IPS DF 4.7 (cell line): ENCODE measurements around the gene XXYLT1.
"Not testable (repeated sequence)": the region's sequence is repeated elsewhere in the genome, so short reads cannot be mapped to it uniquely, and the experiment has no call there.

Experiments used
- DNase-seq: peaks from one replicate; pipeline ENCODE4 v3.0.0-alpha.2; 2013; ENCODE audit warnings: low spot score; ENCODE audit errors: extremely low read depth

Gene XXYLT1

DNA sequence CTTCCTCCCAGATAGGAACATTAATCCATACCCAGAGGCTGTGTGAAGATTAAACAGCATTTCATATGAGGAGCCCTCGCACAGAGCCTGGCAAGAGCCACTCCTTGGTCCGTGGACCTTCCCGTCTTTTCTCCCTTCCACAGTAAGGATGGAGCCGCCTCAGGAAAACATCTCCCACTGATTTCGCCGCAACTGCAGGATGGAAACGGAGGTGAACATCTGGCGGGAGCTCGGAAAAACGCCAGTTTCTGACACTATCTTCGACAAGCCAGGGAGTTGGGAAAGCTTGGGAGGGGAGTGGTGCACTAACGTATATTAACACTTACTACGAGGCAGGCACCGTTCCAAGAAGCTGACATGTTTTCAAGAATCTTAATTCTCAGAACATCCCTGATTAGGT is 157.9 kb downstream of the XXYLT1 start:
- DNase-seq: no peak

DNA sequence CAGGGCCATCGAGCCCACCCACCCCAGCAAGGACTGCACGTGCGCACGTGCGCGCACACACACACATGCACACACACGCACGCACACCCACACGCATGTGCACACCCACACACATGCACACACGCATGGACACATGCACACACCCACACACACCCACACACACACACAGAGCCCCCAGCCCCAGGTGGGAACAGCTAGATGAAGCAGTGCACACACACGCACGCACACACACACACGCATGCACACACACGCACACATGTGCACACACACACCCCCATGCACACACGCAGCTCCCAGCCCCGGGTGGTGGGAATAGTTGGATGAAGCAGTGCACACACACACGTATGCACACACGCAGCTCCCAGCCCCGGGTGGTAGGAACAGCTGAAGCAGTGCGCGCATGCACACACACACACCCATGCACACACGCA is 158.6 kb downstream of the XXYLT1 start:
- no peak for DNase-seq

DNA sequence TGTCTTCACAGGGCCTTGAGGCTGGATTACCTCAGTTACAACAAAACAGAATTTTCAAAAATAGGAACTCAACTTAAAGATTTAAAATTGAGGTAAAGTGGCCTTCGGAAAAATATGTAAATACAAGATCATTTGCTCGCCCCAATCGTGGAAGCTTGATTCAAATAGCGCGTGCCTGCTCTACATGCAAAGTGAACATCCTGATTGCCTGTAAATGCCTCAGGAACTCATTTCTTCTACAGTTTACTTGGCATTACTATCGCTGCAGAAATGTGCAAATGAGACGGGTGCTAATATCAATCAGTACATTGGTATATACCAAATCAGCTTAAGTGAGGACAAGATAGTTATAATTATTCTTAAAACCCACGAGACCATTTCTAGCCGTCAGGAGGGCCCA is 159.2 kb downstream of the XXYLT1 start:
- no peak for DNase-seq

DNA sequence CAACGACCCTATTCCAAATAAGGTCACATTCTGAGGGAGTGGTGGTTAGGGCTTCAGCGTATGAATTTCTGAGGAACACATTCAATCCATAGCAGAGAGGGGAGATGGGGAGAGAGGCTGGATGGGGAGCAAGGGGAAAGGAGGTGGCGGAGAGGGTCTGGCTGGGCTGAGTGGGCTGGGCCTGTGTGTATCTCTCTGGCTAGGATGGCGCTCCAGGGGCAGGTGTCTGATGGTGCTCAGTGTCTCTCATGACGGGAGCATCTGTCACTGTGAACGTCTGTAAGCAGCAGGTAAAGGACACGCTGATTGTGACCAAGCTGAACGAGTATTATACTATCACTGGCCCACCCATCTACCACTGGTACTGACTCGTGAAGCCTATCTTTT is 159.6 kb downstream of the XXYLT1 start:
- DNase-seq: no peak

DNA sequence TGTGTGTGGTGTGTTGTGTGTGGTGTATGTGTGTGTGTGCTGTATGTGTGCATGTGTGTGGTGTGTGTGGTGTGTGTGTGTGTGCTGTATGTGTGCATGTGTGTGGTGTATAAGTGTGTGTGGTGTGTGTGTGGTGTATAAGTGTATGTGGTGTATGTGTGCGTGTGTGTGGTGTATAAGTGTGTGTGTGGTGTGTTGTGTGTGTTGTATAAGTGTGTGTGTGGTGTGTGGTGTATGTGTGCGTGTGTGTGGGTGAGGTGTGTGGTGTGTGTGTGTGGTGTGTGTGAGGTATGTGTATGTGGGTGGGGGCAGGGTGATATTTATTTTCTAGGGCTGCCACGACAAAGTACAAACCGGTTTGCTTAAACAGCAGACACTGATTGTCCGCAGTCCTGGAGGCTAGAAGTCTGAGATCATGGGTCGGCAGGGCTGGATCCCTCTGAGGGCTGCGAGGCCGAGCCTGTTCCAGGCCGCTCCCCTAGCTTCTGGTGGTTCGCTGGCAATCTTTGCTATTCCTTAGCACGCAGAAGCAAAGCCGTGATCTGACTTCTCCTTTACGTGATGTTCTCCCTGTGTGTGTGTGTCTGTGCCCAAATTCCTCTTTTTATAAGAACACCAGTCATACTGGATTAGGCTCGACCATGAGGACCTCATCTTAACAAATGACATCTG is 160.2 kb downstream of the XXYLT1 start:
- DNase-seq: no peak

DNA sequence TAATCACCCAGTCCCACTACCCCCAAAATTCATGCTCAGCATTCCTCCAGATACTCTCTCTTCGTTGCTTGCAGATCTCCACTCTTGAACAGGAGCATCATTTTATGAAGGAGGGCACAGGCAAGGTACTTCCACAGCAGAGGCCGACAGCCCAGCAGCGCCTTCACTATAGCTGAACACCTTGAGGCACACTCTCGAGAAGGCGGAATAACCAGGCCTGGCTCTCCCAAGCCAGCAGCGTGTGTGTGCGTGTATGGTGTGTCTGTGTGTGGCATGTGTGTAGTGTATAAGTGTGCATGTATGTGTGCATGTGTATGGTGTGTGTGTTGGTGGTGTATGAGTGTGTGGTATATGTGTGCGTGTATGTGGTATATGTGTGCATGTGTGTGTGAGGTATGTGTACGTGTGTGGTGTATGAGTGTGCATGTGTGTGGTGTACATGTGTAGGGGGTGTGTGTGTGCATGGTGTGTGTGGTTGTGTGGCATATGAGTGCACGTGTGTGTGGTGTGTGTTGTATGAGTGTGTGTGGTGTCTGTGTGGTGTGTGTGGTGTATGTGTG is 161.8 kb downstream of the XXYLT1 start:
- no peak for DNase-seq

DNA sequence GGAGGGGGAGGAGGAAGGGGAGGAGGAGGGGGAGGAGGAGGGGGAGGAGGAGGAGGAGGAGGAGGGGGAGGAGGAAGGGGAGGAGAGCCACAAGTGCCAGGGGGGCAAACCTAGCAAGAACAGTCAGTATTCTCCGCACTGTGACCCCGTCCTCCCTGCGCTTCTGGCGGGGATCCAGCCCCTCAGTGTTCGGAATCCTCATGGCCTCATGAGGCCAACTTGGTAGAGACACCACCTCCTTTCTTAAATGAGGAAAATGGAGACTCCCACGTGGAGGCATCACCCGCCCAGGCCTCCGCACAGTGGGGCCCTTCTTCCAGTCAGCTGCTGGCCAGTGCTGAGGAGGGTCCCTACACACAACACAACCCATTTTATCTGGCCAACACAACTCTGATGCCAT is 163.4 kb downstream of the XXYLT1 start:
- no peak for DNase-seq

DNA sequence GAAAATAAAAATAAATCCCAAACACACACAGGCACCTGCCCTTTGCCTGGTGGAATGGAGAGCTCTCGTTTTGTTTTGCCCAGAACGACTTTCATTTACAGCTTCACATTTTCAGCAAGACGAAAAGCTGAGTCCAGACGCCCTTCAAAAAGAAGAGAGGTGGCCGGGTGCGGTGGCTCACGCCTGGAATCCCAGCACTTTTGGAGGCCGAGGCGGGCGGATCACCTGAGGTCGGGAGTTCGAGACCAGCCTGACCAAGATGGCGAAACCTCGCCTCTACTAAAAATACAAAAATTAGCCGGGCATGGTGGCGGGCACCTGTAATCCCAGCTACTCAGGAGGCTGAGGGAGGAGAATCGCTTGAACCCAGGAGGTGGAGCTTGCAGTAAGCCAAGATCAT is 163.9 kb downstream of the XXYLT1 start:
- not testable (repeated sequence) for DNase-seq

DNA sequence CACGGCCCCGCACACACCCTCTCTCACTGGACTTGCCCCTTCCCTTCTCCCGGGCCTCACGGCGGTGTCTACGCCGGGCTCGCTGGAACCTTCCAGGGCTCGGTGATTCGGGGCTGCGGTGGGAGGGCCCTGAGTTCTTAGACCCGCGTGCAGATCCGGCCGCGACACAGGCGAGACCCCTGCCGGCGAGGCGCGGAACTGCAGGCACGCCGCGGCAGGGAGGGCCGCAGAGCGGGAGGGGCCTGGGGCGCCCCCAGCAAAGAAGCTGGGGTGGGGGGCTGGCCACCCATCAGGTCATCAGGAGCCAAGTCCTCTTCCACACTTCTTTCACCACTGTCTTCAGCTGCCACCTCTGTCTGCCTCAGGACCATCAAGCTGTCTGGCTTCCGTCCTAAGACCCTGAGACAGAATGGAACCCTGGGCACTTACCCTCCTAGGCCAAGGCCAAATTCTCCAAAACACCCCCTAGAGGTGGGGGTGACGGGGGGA is 164.5 kb downstream of the XXYLT1 start:
- no peak for DNase-seq

DNA sequence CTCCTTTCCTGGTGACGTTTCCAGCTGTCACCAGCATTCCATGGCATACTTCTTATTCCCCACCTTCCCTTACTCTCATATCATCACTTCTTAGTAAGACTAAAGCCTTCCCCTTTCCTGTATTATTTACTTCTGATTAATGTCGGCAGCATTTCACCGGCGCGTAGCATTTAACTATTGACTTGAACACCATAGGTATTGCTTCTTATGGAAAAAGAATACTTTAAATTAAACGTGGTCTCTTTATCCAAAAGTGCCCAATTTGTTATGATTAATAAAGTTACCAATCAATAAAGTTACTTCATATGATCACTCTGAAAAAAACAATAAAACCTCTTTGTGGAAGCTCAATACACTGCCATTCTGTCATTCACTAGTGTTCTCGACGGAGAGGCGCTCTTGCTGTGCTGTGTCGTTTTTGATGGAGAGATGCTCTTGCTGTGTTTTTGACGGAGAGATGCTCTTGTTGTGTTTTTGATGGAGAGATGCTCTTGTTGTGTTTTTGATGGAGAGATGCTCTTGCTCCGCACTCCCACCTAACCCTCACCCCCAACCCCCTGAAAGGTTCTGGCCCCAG is 165.0 kb downstream of the XXYLT1 start:
- DNase-seq: no peak

DNA sequence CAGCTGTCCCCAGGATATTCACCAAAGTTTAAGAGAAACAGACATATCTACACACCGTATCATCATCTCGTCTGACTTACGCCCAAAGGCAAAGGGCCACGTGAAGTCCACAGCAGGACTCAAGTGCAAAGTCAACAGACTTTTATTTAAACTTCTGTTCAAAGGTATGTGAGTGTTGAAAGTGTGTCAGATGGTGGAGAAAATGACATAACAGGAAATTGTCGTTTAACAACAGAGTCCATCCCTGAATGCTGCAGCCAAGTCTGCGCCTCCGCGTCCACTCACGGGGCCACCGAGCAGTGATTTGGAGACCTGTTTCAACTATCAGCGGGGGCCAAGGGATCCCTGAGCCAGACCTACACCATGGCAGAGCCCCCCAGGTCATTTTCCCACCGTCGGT is 165.6 kb downstream of the XXYLT1 start:
- no peak for DNase-seq

DNA sequence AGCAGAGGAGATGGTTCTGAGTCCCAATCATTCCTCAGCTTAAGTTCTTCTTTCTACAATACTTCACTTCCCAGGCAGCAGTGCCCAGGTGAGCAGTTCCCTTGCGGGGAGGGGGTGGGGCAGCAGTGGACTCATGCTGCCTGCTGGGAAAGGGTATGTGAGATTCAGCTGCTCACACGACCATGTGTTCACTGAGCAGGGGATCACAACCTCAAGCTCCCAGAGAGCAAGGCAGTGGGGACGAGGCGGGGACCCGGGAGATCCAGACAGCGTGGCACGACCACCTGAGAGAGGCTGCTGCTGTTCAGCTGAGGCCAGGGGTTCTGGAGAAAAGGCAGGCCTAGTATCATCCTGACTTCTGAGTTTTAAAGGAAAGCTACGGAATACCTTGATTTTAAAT is 166.6 kb downstream of the XXYLT1 start:
- no peak for DNase-seq

DNA sequence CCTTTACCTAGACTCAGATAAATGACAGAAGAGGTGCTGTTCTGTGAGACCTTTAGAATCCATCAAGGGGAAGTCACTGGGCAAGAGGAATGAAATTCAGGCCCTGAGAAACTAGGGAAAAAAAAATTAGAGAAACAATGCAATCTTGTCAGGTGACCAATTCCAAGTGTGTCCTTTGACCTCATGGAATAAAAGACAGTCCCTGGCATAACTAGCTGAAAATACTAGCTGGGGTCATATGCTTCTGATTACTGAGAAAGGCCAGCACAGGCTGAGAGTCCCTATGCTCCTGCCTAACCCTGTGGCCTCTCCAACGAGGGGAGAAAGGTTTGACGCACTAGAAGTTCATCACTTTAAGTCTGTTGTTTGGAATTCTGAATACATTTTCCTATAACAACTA is 167.3 kb downstream of the XXYLT1 start:
- no peak for DNase-seq

DNA sequence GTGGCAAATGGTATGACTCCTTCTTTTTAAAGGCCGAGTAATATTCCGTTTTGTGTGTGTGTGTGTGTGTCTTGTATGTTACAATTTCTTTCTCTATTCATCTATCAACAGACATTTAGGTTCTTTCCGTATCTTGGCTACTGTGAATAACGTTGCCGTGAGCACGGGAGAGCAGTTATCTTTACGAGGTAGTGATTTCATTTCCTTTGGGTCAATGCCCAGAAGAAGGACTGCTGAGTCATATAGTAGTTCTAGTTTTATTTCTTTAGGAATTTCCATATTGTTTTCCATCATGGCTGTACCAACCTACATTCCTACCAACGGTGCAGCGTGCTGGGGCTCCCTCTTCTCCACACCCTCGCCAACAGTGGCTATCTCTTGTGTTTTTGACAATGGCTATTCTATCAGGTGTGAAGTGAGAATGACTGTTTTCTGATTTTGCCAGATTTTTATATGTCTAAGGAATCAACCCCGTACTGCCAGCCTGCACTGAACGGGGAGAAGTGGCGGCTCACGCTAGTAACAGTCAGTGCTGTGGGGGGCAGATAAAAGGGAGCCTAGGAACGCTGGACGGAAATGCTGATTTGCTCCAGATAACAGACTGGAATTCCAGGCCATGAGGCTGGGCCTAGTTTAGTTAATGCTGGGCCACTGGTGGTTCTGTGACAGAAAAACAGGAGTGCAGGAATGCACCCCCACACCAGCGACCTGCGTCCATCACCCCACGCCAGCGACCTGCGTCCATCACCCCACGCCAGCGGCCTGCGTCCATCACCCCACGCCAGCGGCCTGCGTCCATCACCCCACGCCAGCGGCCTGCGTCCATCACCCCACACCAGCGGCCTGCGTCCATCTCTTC is 168.1 kb downstream of the XXYLT1 start:
- no peak for DNase-seq

DNA sequence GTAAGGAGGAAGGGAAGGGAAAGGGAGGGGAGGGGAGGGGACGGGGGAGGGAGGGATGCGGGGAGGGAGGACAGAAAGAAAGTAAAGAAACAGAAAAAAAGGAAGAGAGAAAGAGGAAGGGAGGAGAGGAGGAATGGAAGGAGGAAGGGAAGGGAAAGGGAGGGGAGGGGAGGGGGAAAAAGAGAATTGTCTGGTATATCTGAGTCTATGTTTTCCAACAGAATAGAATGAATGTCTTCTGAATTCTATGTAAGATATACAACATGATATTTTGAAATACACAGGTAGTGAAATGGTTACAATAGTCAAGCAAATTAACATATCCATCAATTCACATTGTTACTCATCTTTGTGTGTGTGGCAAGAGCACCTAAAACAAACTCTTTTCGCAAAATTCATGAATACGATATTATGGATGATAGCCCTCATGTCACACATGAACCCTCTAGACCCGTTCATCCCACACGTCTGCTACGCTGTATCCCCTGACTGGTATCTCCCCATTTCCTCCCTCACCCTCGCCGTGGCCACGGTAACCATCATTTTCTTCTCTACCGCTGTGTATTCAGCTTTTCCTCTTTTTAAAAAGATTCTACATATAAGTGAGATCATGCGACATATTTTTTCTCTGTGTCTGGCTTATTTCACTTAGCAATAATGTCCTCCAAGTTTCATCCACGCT is 168.9 kb downstream of the XXYLT1 start:
- DNase-seq: no peak

DNA sequence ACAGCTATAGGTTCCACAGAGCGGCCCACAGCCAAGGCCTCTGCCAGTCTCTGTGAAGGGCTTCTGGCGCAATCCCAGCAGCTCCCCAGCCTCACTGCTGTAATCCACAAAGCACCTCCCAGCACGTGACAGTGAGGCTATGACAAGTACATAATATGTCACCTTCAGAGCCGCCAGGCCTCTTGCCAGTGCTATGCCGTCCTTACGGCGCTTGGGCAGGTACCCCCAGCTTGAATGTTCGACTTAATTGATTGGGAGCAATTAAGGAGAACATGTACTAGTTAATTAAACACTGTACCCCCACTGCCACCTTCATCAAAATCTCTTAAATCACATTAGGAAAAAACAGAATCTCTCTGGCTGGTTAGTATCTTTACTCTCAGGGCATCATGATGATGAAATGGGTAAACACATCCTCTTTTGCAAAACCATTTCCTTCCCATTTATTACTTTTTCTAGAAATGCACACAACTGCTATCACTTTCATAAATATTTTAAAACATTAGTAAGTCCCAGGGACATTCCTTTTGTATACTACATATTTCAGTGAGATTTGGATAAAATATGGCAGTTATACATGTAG is 169.9 kb downstream of the XXYLT1 start:
- no peak for DNase-seq

DNA sequence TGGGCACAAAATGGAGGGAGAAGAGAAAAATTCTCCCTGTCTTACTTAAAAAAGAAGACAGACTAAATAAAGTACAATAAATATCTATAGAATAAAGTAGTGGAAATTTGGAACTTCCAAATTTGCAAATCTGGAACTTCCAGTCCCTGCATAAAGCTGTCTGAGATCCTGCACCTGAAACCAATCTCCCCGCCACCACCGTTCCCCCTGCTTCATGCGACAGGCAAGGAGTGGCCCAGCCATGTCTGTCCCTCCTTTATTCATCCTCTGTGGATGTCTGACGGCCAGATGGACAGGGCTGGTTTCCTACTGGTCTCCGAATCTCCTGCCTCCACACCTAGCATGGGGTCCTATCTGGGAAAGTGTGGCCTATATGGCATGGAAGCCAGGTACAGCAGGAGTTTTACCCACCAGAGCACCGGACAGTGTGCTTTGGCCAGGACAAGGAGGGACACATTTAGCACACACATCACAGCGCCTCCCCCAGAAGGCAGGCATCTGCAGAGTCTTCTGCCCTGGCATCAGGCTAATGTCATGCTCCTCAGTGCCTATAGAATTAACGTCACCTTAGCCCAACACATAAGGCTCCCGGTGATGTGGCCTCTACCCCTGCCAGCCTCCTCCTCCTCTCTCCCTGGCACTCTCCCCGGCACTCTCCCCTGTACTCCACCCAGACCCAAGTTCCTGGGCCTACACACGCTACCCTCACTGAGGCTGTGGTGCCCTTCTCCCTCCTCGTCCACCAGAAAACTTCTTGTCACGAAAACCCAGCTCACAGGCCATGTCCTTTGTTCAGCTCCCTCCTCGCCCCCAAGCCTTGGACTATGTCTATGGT is 170.8 kb downstream of the XXYLT1 start:
- no peak for DNase-seq

DNA sequence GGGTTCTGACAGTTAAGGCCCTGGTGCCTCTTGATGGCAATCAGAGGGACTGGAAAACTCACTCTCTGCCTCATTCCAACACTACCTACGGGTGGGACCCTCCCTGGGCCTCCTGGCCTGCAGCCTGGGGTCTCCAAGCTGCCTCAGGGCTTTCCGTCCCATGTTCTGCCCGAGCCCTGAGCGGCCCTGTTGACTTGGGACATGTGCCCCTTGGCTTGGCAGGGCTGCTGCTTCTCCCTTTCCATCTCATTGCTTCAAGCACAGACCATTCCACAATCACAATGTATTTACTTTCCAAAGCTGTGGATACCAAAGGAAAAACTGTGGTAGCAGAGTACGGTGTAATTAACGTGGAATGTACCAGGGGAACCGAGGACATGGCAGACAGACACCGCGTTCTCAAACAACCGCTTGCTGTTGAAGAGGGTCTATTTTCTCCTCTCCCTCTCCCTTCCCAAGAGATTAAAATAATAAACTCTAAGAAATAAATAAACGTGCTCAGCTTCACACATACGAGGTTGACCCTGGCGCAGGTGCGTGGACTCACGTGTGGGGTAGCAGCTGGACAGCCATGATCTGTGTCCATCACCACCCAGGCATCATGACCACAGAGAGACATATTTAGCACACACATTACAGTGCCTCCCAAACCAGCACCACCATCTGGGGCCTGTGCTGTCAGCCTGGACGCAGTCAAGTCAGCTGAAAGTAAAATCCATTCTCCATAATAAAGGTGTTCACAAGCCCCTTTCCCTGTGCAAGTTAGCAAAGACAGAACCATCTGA is 172.0 kb downstream of the XXYLT1 start:
- DNase-seq: no peak
